ENCODE data around the gene CITED1. TPM values are rescaled to one million over a fixed set of nuclear protein-coding genes. Genes with fewer than 3 reads are reported as not detected.

The CITED1 gene
- total RNA-seq, 2 donors from 2014 or later, result 0.38 TPM; not detected in 1

GRCh38 chrX:72271812-72272211 lies 33.9 kb downstream of the CITED1 start:
- H3K4me3 Mint-ChIP-seq, result peak overlapping the region in 1 of 2 donors; percentile 1
- H3K27ac Mint-ChIP-seq, result peak overlapping the region; percentile 82
- no peaks in the 10 kb centered on the region for H3K27me3 Mint-ChIP-seq (ENCODE audit: low read depth)
- H3K9me3 Mint-ChIP-seq, result no peaks in the 10 kb centered on the region
- no peak for DNase-seq
- H3K4me1 Mint-ChIP-seq (ENCODE audit: low read depth), result peaks cover 67% of the 10 kb centered on the region
- ATAC-seq (replicated peaks in 1 of 2), result no peak
- peaks cover 30 to 59% of the 10 kb centered on the region in 2 donors for H3K36me3 Mint-ChIP-seq (ENCODE audit: insufficient read depth in 2 of 2)

DNA sequence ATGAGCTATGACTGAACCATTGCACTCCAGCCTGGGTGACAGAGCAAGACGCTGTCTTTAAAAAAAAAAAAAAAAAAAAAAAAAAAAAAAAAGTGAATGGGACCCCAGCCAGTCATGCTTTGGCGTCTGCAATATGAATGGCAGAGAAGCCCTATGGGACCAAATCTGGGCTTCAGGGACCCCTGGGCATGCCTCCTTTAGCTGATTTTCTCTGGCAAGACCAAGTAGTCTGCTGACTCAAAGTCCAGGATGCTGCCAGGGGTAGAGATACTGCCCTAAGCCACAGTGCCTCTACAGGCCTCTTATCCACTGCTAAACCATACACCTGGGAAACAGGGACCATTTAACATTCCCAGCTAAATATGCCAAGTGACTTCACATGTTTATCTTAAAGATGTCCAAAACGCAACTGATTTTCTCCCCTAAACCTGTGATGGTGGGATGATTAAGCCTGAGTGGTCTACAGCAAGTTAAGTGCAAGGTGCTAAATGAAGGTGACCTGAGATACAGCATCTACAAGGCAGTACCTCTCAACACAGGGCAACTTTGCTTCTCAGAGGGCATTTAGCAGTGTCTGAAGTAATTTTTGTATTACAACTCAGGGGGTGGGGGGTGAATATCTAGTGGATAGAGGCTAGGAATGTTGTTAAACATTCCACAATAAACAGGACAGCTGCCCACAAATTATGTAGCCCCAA lies 34.5 kb downstream of the CITED1 start:
- Mint-ChIP-seq H3K36me3 (ENCODE audit: insufficient read depth in 2 of 2) (peaks cover 29 to 61% of the 10 kb centered on the region in 2 donors), H3K9me3 (no peaks in the 10 kb centered on the region), H3K27me3 (ENCODE audit: low read depth) (no peaks in the 10 kb centered on the region), H3K4me3 (peak overlapping the region in 1 of 2 donors; percentile 1), H3K4me1 (ENCODE audit: low read depth) (peaks cover 67% of the 10 kb centered on the region), H3K27ac (peak overlapping the region; percentile 82)
- DNase-seq (no peak), ATAC-seq (replicated peaks in 1 of 2) (no peak)

DNA sequence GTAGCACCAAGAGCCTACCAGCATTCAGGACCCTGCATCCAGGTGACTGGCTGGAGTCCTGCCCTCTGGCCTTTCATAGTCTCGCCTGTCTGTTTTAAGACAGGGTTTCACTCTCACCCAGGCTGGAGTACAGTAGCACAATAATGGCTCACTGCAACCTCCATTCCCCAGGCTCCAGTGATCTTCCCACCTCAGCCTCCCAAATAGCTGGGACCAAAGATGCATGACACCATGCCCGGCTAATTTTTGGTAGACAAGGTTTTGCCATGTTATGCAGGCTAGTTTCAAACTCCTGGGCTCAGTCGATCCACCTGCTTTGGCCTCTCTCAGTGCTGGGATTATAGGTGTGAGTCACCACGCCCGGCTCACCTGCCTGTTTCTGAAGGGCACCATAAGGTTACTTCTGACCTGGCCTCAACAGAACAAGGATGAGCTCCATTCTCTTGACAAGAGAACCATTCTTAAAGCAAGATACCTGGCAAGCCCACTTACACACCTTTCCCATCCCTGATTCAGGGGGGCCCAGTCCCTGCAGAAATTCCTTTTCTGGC lies 35.3 kb downstream of the CITED1 start:
- Mint-ChIP-seq H3K27ac (no peak overlapping the region), H3K9me3 (no peaks in the 10 kb centered on the region), H3K4me1 (ENCODE audit: low read depth) (peaks cover 61% of the 10 kb centered on the region), H3K36me3 (ENCODE audit: insufficient read depth in 2 of 2) (peaks cover 24 to 55% of the 10 kb centered on the region in 2 donors), H3K27me3 (ENCODE audit: low read depth) (no peaks in the 10 kb centered on the region), H3K4me3 (no peak overlapping the region)
- no peak for DNase-seq
- peak in 1 of 2 donors; percentile 10 for ATAC-seq (replicated peaks in 1 of 2)

DNA sequence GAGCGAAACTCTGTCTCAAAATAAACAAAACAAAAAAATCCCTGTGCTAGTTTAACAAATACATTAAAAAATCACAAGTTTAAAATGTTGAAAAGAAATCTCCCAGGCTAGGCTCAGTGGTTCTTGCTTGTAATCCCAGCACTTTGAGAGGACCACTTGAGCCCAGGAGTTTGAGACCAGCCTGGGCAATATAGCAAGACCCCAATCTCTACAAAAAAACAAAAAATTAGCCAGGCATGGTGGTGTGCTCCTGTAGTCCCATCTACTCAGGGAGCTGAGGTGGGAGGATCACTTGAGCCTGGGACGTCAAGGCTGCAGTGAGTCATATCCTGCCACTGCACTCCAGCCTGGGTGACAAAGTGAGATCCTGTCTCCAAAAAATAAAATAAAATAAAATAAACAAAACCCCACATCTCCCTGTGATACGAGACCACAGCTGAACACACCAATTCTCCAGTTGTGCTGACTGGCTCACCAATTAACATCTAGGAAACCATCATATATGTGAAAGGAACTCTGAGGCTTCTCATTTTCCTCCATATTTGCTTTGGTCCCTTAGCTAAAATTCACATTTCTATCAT lies 36.0 kb downstream of the CITED1 start:
- ATAC-seq (replicated peaks in 1 of 2) (peak; percentile 50 to 55), DNase-seq (peak in 1 of 2 donors; percentile 33)
- Mint-ChIP-seq H3K9me3 (no peaks in the 10 kb centered on the region), H3K27ac (peak overlapping the region; percentile 68), H3K36me3 (ENCODE audit: insufficient read depth in 2 of 2) (peaks cover 20 to 50% of the 10 kb centered on the region in 2 donors), H3K4me3 (no peak overlapping the region), H3K27me3 (ENCODE audit: low read depth) (no peaks in the 10 kb centered on the region), H3K4me1 (ENCODE audit: low read depth) (peaks cover 54% of the 10 kb centered on the region)

DNA sequence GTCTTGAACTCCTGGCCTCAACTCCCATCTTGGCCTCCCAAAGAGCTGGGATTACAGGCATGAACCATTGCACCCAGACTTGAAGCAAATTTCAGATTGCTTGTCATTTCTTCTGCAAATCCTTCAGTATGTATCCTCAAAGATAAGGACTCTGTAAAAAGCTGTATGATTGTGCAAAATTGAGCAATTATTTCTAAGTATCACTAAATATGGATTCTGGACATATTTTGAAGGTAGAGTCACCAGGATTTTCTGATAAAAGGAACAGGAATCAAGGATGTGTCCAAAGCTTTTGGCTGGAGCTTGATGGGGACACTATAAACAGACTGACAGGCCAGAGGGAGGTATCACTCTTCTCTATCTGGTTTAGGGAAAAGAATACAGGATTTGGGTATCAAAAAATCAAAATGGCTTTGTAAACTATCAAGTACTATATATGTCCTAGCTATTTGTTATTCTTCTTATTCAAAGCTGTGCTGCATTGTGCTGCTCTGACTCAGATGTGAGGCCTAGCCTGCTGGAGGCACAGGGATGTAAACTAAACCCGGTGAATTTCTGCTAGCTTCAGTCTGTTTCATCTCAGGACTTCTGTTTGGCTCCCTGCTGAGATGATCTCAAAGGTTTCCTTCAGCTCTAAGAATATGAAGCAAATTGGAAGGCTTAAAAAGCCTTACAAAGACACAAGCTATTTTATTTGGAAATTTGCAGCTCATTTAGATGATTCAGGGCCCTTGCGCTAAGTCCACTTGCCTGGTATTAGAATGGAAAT lies 36.9 kb downstream of the CITED1 start:
- no peak for DNase-seq
- no peak for ATAC-seq (replicated peaks in 1 of 2)
- H3K27ac Mint-ChIP-seq, result no peak overlapping the region
- H3K4me3 Mint-ChIP-seq, result no peak overlapping the region
- H3K36me3 Mint-ChIP-seq (ENCODE audit: insufficient read depth in 2 of 2), result peaks cover 12 to 40% of the 10 kb centered on the region in 2 donors
- H3K4me1 Mint-ChIP-seq (ENCODE audit: low read depth), result peaks cover 45% of the 10 kb centered on the region
- H3K27me3 Mint-ChIP-seq (ENCODE audit: low read depth), result no peaks in the 10 kb centered on the region
- H3K9me3 Mint-ChIP-seq, result no peaks in the 10 kb centered on the region

DNA sequence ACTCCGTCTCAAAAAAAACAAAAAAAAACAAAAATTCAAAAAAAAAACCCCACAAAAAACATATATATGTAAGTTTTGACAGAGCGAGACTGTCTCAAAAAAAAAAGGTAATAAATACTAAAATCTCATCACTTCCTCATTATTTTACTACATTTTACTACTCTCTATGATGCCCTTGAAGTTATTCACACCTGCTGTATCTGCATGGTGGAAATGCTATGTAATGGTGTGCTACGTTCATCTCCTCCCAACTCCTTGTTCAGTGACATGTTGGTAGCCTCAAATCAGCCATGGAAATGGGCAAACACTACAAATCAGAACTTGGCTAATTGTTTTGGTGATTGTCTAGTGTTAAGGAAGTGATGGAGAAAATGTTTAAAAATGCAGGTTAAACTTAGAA lies 40.5 kb downstream of the CITED1 start:
- H3K4me3 Mint-ChIP-seq, result no peak overlapping the region
- peaks cover 4 to 18% of the 10 kb centered on the region in 2 donors for H3K36me3 Mint-ChIP-seq (ENCODE audit: insufficient read depth in 2 of 2)
- H3K27me3 Mint-ChIP-seq (ENCODE audit: low read depth), result no peaks in the 10 kb centered on the region
- DNase-seq (no peak), ATAC-seq (replicated peaks in 1 of 2) (no peak)
- H3K4me1 Mint-ChIP-seq (ENCODE audit: low read depth), result peaks cover 13% of the 10 kb centered on the region
- H3K27ac Mint-ChIP-seq, result no peak overlapping the region
- no peaks in the 10 kb centered on the region for H3K9me3 Mint-ChIP-seq

GRCh38 chrX:72262077-72262476 lies 43.6 kb downstream of the CITED1 start:
- no peak overlapping the region for H3K4me3 Mint-ChIP-seq
- H3K4me1 Mint-ChIP-seq (ENCODE audit: low read depth), result no peaks in the 10 kb centered on the region
- DNase-seq (no peak), ATAC-seq (replicated peaks in 1 of 2) (no peak)
- H3K27ac Mint-ChIP-seq, result no peak overlapping the region
- peaks cover 0 to 1% of the 10 kb centered on the region in 2 donors for H3K36me3 Mint-ChIP-seq (ENCODE audit: insufficient read depth in 2 of 2)
- H3K27me3 Mint-ChIP-seq (ENCODE audit: low read depth), result peaks cover 10% of the 10 kb centered on the region
- no peaks in the 10 kb centered on the region for H3K9me3 Mint-ChIP-seq

DNA sequence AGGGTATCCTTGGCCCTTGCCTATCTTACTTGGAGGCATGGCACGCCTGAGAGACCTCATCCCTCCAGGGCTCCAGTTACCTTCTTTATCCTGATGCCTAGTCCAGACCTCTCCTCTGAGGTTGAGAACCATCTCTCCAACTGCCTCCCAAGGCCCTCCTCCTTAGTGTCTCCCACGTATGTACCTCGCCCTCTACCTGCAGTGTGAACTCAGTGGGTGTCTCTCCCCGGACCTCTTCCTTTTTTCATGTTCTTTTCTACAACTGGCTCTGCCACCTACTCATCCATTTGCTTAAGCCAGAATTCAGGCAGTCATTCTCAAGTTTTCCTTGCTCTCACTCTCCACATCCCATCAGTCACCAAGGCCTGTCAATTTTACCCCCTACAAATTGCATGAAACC lies 45.3 kb downstream of the CITED1 start:
- no peak for ATAC-seq (replicated peaks in 1 of 2)

GRCh38 chrX:72258174-72258573 lies 47.5 kb downstream of the CITED1 start:
- Mint-ChIP-seq H3K9me3 (no peaks in the 10 kb centered on the region), H3K27me3 (ENCODE audit: low read depth) (peaks cover 37% of the 10 kb centered on the region), H3K4me3 (no peak overlapping the region), H3K27ac (no peak overlapping the region), H3K36me3 (ENCODE audit: insufficient read depth in 2 of 2) (no peaks in the 10 kb centered on the region), H3K4me1 (ENCODE audit: low read depth) (peaks cover 6% of the 10 kb centered on the region)
- DNase-seq (no peak), ATAC-seq (replicated peaks in 1 of 2) (no peak)

More for the DNA sequence above, 45.3 kb downstream of the CITED1 start:
- H3K4me1 Mint-ChIP-seq (ENCODE audit: low read depth), result no peaks in the 10 kb centered on the region
- no peaks in the 10 kb centered on the region for H3K36me3 Mint-ChIP-seq (ENCODE audit: insufficient read depth in 2 of 2)
- H3K27me3 Mint-ChIP-seq (ENCODE audit: low read depth), result peaks cover 23% of the 10 kb centered on the region
- H3K27ac Mint-ChIP-seq, result no peak overlapping the region
- H3K9me3 Mint-ChIP-seq, result no peaks in the 10 kb centered on the region
- DNase-seq, result no peak
- no peak overlapping the region for H3K4me3 Mint-ChIP-seq

- no peak for ATAC-seq (replicated peaks in 1 of 2)
- H3K4me3 Mint-ChIP-seq, result no peak overlapping the region
- H3K27ac Mint-ChIP-seq, result no peak overlapping the region
- no peak for DNase-seq
- H3K27me3 Mint-ChIP-seq (ENCODE audit: low read depth), result peaks cover 41% of the 10 kb centered on the region
- H3K36me3 Mint-ChIP-seq (ENCODE audit: insufficient read depth in 2 of 2), result no peaks in the 10 kb centered on the region
- H3K9me3 Mint-ChIP-seq, result no peaks in the 10 kb centered on the region
- peaks cover 6% of the 10 kb centered on the region for H3K4me1 Mint-ChIP-seq (ENCODE audit: low read depth)
These were observed 49.9 kb downstream of the CITED1 start for GRCh38 chrX:72255864-72256263.

GRCh38 chrX:72255445-72255844 lies 50.3 kb downstream of the CITED1 start:
- peaks cover 41% of the 10 kb centered on the region for H3K27me3 Mint-ChIP-seq (ENCODE audit: low read depth)

GRCh38 chrX:72254816-72255215 lies 50.9 kb downstream of the CITED1 start:
- no peaks in the 10 kb centered on the region for H3K9me3 Mint-ChIP-seq
- H3K36me3 Mint-ChIP-seq (ENCODE audit: insufficient read depth in 2 of 2), result no peaks in the 10 kb centered on the region
- DNase-seq (no peak), ATAC-seq (replicated peaks in 1 of 2) (no peak)
- no peak overlapping the region for H3K4me3 Mint-ChIP-seq
- no peak overlapping the region for H3K27ac Mint-ChIP-seq
- H3K4me1 Mint-ChIP-seq (ENCODE audit: low read depth), result peaks cover 6% of the 10 kb centered on the region
- H3K27me3 Mint-ChIP-seq (ENCODE audit: low read depth), result peaks cover 41% of the 10 kb centered on the region

More at GRCh38 chrX:72255445-72255844, 50.3 kb downstream of the CITED1 start:
- Mint-ChIP-seq H3K9me3 (no peaks in the 10 kb centered on the region), H3K36me3 (ENCODE audit: insufficient read depth in 2 of 2) (no peaks in the 10 kb centered on the region), H3K4me3 (no peak overlapping the region), H3K4me1 (ENCODE audit: low read depth) (peaks cover 6% of the 10 kb centered on the region), H3K27ac (no peak overlapping the region)
- DNase-seq, result no peak
- ATAC-seq (replicated peaks in 1 of 2), result no peak

DNA sequence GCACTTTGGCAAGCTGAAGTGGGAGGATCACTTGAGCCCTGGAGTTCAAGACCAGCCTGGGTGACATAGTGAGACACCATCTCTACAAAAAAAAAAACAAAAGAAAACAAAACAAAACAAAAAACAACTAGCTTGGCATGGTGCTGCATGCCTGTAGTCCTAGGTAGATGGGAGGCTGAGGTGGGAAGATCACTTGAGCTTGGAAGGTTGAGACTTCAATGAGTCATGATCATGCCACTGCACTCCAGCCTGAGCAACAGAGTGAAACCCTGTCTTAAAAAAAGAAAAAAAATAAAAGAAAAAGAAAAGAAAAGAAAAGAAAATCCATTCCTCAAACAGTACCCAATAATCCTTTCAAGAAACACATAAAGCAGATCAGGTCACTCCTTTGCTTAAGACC lies 52.0 kb downstream of the CITED1 start:
- ATAC-seq (replicated peaks in 1 of 2), result no peak

More for the DNA sequence above, 52.0 kb downstream of the CITED1 start:
- no peaks in the 10 kb centered on the region for H3K9me3 Mint-ChIP-seq
- H3K4me3 Mint-ChIP-seq, result no peak overlapping the region
- H3K27ac Mint-ChIP-seq, result no peak overlapping the region
- peaks cover 41% of the 10 kb centered on the region for H3K27me3 Mint-ChIP-seq (ENCODE audit: low read depth)
- peaks cover 6% of the 10 kb centered on the region for H3K4me1 Mint-ChIP-seq (ENCODE audit: low read depth)
- DNase-seq, result no peak
- H3K36me3 Mint-ChIP-seq (ENCODE audit: insufficient read depth in 2 of 2), result no peaks in the 10 kb centered on the region
